A549 treated with CORT108297 at 1 μM for 4 hours (cell line): ENCODE data around the gene TMBIM6. TPM values are rescaled to one million over a fixed set of nuclear protein-coding genes. Genes with fewer than 3 reads are reported as not detected.

Experiments used
- total RNA-seq: library from RNA; stranded (reverse); fragments of 200-300 nt; extraction: Qiagen RNA extraction; gene quantifications from 5 replicates; pipeline ENCODE4 v1.2.3, GENCODE V29; 2022

The TMBIM6 gene
- 411 to 501 TPM (median 491 TPM) in 5 replicates for total RNA-seq

GRCh38 chr12:49740930-49741881 lies at the start of gene TMBIM6:
TSS of gene TMBIM6 (plus strand) at chr12:49741557. CDS start at chr12:49752494, 10,937 bp downstream.

GRCh38 chr12:49707128-49707811 lies 34.1 kb upstream of the TMBIM6 start, which contains the start of gene FMNL3:
TSS of gene FMNL3 (minus strand) at chr12:49707405. CDS start at chr12:49707180, 225 bp downstream.

Other genes starting within 250 kb of the TMBIM6 start
- 1.8 to 2.9 TPM (median 2.8 TPM) in 5 replicates for gene KCNH3, start 202.5 kb upstream of the TMBIM6 start, total RNA-seq
- 60.1 to 70.8 TPM (median 68.3 TPM) in 5 replicates for gene MCRS1, start 173.4 kb upstream of the TMBIM6 start, total RNA-seq
- gene FAM186B, start 135.9 kb upstream of the TMBIM6 start, total RNA-seq, result 0.08 to 0.16 TPM (median 0.12 TPM) in 5 replicates
- gene PRPF40B, start 118.0 kb upstream of the TMBIM6 start, total RNA-seq, result 5.6 to 9.4 TPM (median 7.4 TPM) in 5 replicates
- 1.3 to 2.2 TPM (median 1.9 TPM) in 5 replicates for gene FMNL3, start 34.2 kb upstream of the TMBIM6 start, total RNA-seq
- 7.3 to 9.7 TPM (median 8.5 TPM) in 5 replicates for gene NCKAP5L, start 86.9 kb downstream of the TMBIM6 start, total RNA-seq
- gene BCDIN3D, start 101.5 kb downstream of the TMBIM6 start, total RNA-seq, result 4.3 to 4.6 TPM (median 4.4 TPM) in 5 replicates
- 0.02 TPM in 1 of 5 replicates, not detected in the others for gene FAIM2, start 162.3 kb downstream of the TMBIM6 start, total RNA-seq
- gene AQP2, start 209.2 kb downstream of the TMBIM6 start, total RNA-seq, result not detected in 5 replicates
- gene AQP5, start 220.3 kb downstream of the TMBIM6 start, total RNA-seq, result not detected in 5 replicates
- gene AQP6, start 231.4 kb downstream of the TMBIM6 start, total RNA-seq, result not detected in 5 replicates